A549 (cell line): ENCODE data around the gene FILIP1L.

Experiments used
- CTCF ChIP-seq: fragments of >200 bp; sonication (Bioruptor Twin); formaldehyde crosslinking; IDR thresholded peaks from 3 replicates; pipeline ENCODE4 v1.5.1; 2016
- FOSL2 ChIP-seq, 2 experiments: fragments of 450-650 bp in 1 of 2; fragments of >200 bp in 1 of 2; sonication (Bioruptor Twin) in 1 of 2; formaldehyde crosslinking; IDR thresholded peaks; 2 replicates each; pipeline versions ENCODE4 v1.5.0 to v1.6.1; 2016 to 2020; ENCODE audit warnings: mild to moderate bottlenecking in 1 of 2, moderate library complexity in 1 of 2
- JUN ChIP-seq, 2 experiments: fragments of >200 bp; sonication (Bioruptor Twin); formaldehyde crosslinking; IDR thresholded peaks; 2 replicates in 1 of 2; 3 replicates in 1 of 2; pipeline ENCODE4 v1.6.1; 2016 to 2017
- MAFK ChIP-seq: fragments of 450-650 bp; IDR thresholded peaks from 2 replicates; pipeline ENCODE4 v1.6.1; 2014; ENCODE audit not compliant: partially characterized antibody
- MAX ChIP-seq: IDR thresholded peaks from 2 replicates; pipeline ENCODE4 v1.6.1; 2012
- NPAS2 ChIP-seq: fragments of 250-450 bp; sonication (Bioruptor Pico); IDR thresholded peaks from 2 replicates; pipeline ENCODE4 v1.8.0; 2022; ENCODE audit warnings: mild to moderate bottlenecking, moderate library complexity, borderline replicate concordance
- NR3C1 ChIP-seq: fragments of >200 bp; sonication (Bioruptor Twin); formaldehyde crosslinking; IDR thresholded peaks from 3 replicates; pipeline ENCODE4 v1.6.1; 2017
- POLR2A ChIP-seq: IDR thresholded peaks from 2 replicates; pipeline ENCODE4 v1.6.1; 2012; ENCODE audit warnings: mild to moderate bottlenecking, low read length
- POLR2AphosphoS2 ChIP-seq: conservative IDR thresholded peaks from 2 replicates; pipeline ENCODE4 v1.6.1; 2012; ENCODE audit warnings: low read length, improper control_type of control experiment, inconsistent platforms
- RAD21 ChIP-seq, 2 experiments: fragments of >200 bp in 1 of 2; sonication (Bioruptor Twin) in 1 of 2; formaldehyde crosslinking in 1 of 2; IDR thresholded peaks in 1 of 2; conservative IDR thresholded peaks in 1 of 2; 2 replicates in 1 of 2; 3 replicates in 1 of 2; pipeline ENCODE4 v1.6.1; 2012 to 2018; ENCODE audit warnings: inconsistent platforms in 1 of 2
- SMC3 ChIP-seq: fragments of >200 bp; sonication (Bioruptor Twin); formaldehyde crosslinking; IDR thresholded peaks from 3 replicates; pipeline ENCODE4 v1.6.1; 2018; ENCODE audit warnings: inconsistent platforms

- TF ChIP-seq MAX = no peak
- TF ChIP-seq FOSL2 (IDR thresholded peaks at IDR 0.05) = no peak
- TF ChIP-seq FOSL2 (CRISPR knock-in tag; IDR thresholded peaks at IDR 0.05) = no peak
- TF ChIP-seq NR3C1 = no peak
- TF ChIP-seq POLR2AphosphoS2 = no peak
- TF ChIP-seq CTCF = no peak
- TF ChIP-seq RAD21 (conservative IDR thresholded peaks at IDR 0.05 in 1 of 2, IDR thresholded peaks at IDR 0.05 in 1 of 2) = no peak
- TF ChIP-seq POLR2A = no peak
- no peak for TF ChIP-seq NPAS2 (CRISPR knock-in tag)
- TF ChIP-seq JUN (IDR thresholded peaks at IDR 0.05) = no peak
- no peak for TF ChIP-seq MAFK
- TF ChIP-seq SMC3 = no peak
These were observed 71.0 kb downstream of the FILIP1L start for GRCh38 chr3:100043271-100043670.
